Lower lobe of right lung (tissue), 2 donors: ENCODE measurements around the gene COL5A1. TPM values are rescaled to one million over a fixed set of nuclear protein-coding genes. Genes with fewer than 3 reads are reported as not detected.

Experiments used
- ATAC-seq, 2 donors: fragments of 200-7000 bp; cut with Tn5 transposase; one replicate each; pipeline ENCODE4 v1.9.1; 2020 to 2022; ENCODE audit warnings: mild to moderate bottlenecking in 2 of 2, moderate library complexity in 2 of 2
- DNase-seq: peaks from one replicate; pipeline ENCODE4 v3.0.0-alpha.2; 2020
- H3K27ac ChIP-seq: fragments of 200-600 bp; one replicate; pipeline ENCODE4 v1.8.0; 2022
- H3K27me3 ChIP-seq: fragments of 200-600 bp; one replicate; pipeline ENCODE4 v1.8.0; 2022; ENCODE audit warnings: low read depth
- H3K36me3 ChIP-seq: fragments of 200-600 bp; one replicate; pipeline ENCODE4 v1.8.0; 2022; ENCODE audit warnings: mild to moderate bottlenecking
- H3K4me1 ChIP-seq: fragments of 200-600 bp; one replicate; pipeline ENCODE4 v1.8.0; 2022
- H3K4me3 ChIP-seq: fragments of 200-600 bp; one replicate; pipeline ENCODE4 v1.8.0; 2022; ENCODE audit warnings: mild to moderate bottlenecking
- H3K9me3 ChIP-seq: fragments of 200-600 bp; one replicate; pipeline ENCODE4 v1.8.0; 2022
- CTCF ChIP-seq: fragments of 200-600 bp; IDR thresholded peaks from one replicate; pipeline ENCODE4 v1.8.0; 2022; ENCODE audit warnings: antibody characterized with exemption, mild to moderate bottlenecking
- intact Hi-C: fragments of 100-400 bp; cut with DNase I; formaldehyde crosslinking; loops from one replicate; pipeline ENCODE4 v1.11.0; 2022
- total RNA-seq: library from RNA; stranded (reverse); fragmentation: NEBNext Ultra II Directional; extraction: Animal tissue kit (Norgen Biotek cat#: 25700); gene quantifications from one replicate; pipeline ENCODE4 v1.2.1, GENCODE V29; 2021
- donor health status: DM: no; HTN: yes; CAD: no; lungs with severe emphysema.

COL5A1 gene
- total RNA-seq, 1 donor from 2014 or later: 29.0 TPM

GRCh38 chr9:134632329-134632728 is 9.3 kb upstream of the COL5A1 start:
- peak; percentile 24 for DNase-seq
- no peak overlapping the region for H3K27ac ChIP-seq
- intact Hi-C loops: no loop called here
- H3K4me3 ChIP-seq: no peak overlapping the region
- TF ChIP-seq CTCF: no peak
- H3K27me3 ChIP-seq: no peaks in the 10 kb centered on the region
- no peaks in the 10 kb centered on the region for H3K36me3 ChIP-seq
- ATAC-seq: no peak
- no peaks in the 10 kb centered on the region for H3K9me3 ChIP-seq
- H3K4me1 ChIP-seq: no peaks in the 10 kb centered on the region

GRCh38 chr9:134633362-134634142 is 8.1 kb upstream of the COL5A1 start:
- ATAC-seq: no peak
- H3K4me3 ChIP-seq: no peak overlapping the region
- no peak for TF ChIP-seq CTCF
- H3K36me3 ChIP-seq: no peaks in the 10 kb centered on the region
- intact Hi-C loops: no loop called here
- DNase-seq: peak; percentile 35
- H3K27ac ChIP-seq: no peak overlapping the region
- no peaks in the 10 kb centered on the region for H3K4me1 ChIP-seq
- no peaks in the 10 kb centered on the region for H3K9me3 ChIP-seq
- H3K27me3 ChIP-seq: no peaks in the 10 kb centered on the region

- Histone ChIP-seq H3K9me3 (no peaks in the 10 kb centered on the region), H3K36me3 (no peaks in the 10 kb centered on the region), H3K4me1 (no peaks in the 10 kb centered on the region), H3K27me3 (no peaks in the 10 kb centered on the region), H3K27ac (no peak overlapping the region), H3K4me3 (no peak overlapping the region)
- no peak for TF ChIP-seq CTCF
- intact Hi-C loops: no loop called here
- peak; percentile 13 for DNase-seq
- ATAC-seq: no peak
These were observed 7.4 kb upstream of the COL5A1 start for GRCh38 chr9:134634176-134634575.

- no peak for ATAC-seq
- DNase-seq: peak; percentile 31
- intact Hi-C loops: no loop called here
- Histone ChIP-seq H3K27ac (no peak overlapping the region), H3K27me3 (no peaks in the 10 kb centered on the region), H3K4me3 (no peak overlapping the region), H3K9me3 (no peaks in the 10 kb centered on the region), H3K36me3 (no peaks in the 10 kb centered on the region), H3K4me1 (no peaks in the 10 kb centered on the region)
- TF ChIP-seq CTCF: no peak
These were observed 6.9 kb upstream of the COL5A1 start for GRCh38 chr9:134634667-134635230.

- TF ChIP-seq CTCF: no peak
- intact Hi-C loops: no loop called here
- H3K27me3 ChIP-seq: no peaks in the 10 kb centered on the region
- no peak for ATAC-seq
- H3K27ac ChIP-seq: no peak overlapping the region
- H3K4me1 ChIP-seq: peaks cover under 1% of the 10 kb centered on the region
- H3K4me3 ChIP-seq: no peak overlapping the region
- H3K9me3 ChIP-seq: no peaks in the 10 kb centered on the region
- H3K36me3 ChIP-seq: no peaks in the 10 kb centered on the region
- peak; percentile 31 for DNase-seq
These were observed 6.1 kb upstream of the COL5A1 start for GRCh38 chr9:134635351-134636148.
